HL-60 (cell line): ENCODE measurements around the gene REL.

Experiments
- CTCF ChIP-seq: IDR thresholded peaks from one replicate; pipeline ENCODE4 v1.5.1; 2011; ENCODE audit warnings: low read length, control low read depth, inconsistent platforms; ENCODE audit not compliant: insufficient read depth
- REST ChIP-seq: IDR thresholded peaks from 2 replicates; pipeline ENCODE4 v1.6.1; 2012; ENCODE audit warnings: low read depth; ENCODE audit not compliant: insufficient replicate concordance

GRCh38 chr2:60890393-60890707, 9.0 kb downstream of the REL start:
- TF ChIP-seq CTCF (no peak), REST (no peak)
